Keratinocyte (primary cell): ENCODE measurements around the gene HMGCS2. TPM values are rescaled to one million over a fixed set of nuclear protein-coding genes. Genes with fewer than 3 reads are reported as not detected.

Experiments
- DNase-seq: peaks from one replicate; pipeline ENCODE4 v3.0.0-alpha.2; 2011; ENCODE audit warnings: low read depth, missing footprints, low spot score
- FAIRE-seq: peaks from 2 replicates; lab custom pipeline; 2011; peaks lifted over from hg19 to GRCh38; lab: Jason Lieb, UNC
- H2AFZ ChIP-seq: 2 replicates; pipeline ENCODE4 v1.6.0; 2012; ENCODE audit warnings: low read length, control low read depth, inconsistent platforms; ENCODE audit not compliant: control insufficient read depth
- H3K27ac ChIP-seq: 2 replicates; pipeline ENCODE4 v1.5.1; 2011; ENCODE audit warnings: low read length; ENCODE audit not compliant: control insufficient read depth, insufficient read depth
- H3K27me3 ChIP-seq: 3 replicates; pipeline ENCODE4 v1.6.0; 2011; ENCODE audit warnings: low read length; ENCODE audit not compliant: control insufficient read depth, insufficient read depth; ENCODE audit errors: extremely low read depth
- H3K36me3 ChIP-seq, 2 experiments: 2 replicates in 1 of 2; 3 replicates in 1 of 2; pipeline ENCODE4 v1.5.1; 2011; ENCODE audit warnings: low read length in 2 of 2, mild to moderate bottlenecking in 1 of 2; ENCODE audit not compliant: control insufficient read depth in 2 of 2, insufficient read depth in 2 of 2; ENCODE audit errors: extremely low read depth in 1 of 2
- H3K4me1 ChIP-seq: 3 replicates; pipeline ENCODE4 v1.5.1; 2011; ENCODE audit warnings: low read length; ENCODE audit not compliant: control insufficient read depth, insufficient read depth; ENCODE audit errors: extremely low read depth
- H3K4me2 ChIP-seq: 3 replicates; pipeline ENCODE4 v1.6.0; 2011; ENCODE audit warnings: low read depth, low read length; ENCODE audit not compliant: control insufficient read depth, insufficient read depth; ENCODE audit errors: extremely low read depth
- H3K4me3 ChIP-seq, 3 experiments: fragments of 200-600 bp in 1 of 3; sonication (generic) in 1 of 3; 2 replicates in 2 of 3; 3 replicates in 1 of 3; pipeline ENCODE4 v1.5.1; 2011 to 2016; ENCODE audit warnings: low read length in 3 of 3, mild to moderate bottlenecking in 3 of 3, control low read depth in 2 of 3, inconsistent platforms in 1 of 3, low read depth in 1 of 3, mixed read lengths in 1 of 3, mixed run types in 1 of 3, moderate library complexity in 1 of 3; ENCODE audit not compliant: control insufficient read depth in 2 of 3, insufficient read depth in 2 of 3; ENCODE audit errors: extremely low read depth in 1 of 3
- H3K79me2 ChIP-seq: 2 replicates; pipeline ENCODE4 v1.6.0; 2012; ENCODE audit warnings: low read length; ENCODE audit not compliant: control insufficient read depth, insufficient read depth
- H3K9ac ChIP-seq: 3 replicates; pipeline ENCODE4 v1.6.0; 2011; ENCODE audit warnings: low read length; ENCODE audit not compliant: control insufficient read depth, insufficient read depth; ENCODE audit errors: extremely low read depth
- H3K9me1 ChIP-seq: 3 replicates; pipeline ENCODE4 v1.6.0; 2011; ENCODE audit warnings: low read length; ENCODE audit not compliant: control insufficient read depth, insufficient read depth; ENCODE audit errors: extremely low read depth
- H3K9me3 ChIP-seq: 2 replicates; pipeline ENCODE4 v1.5.1; 2012; ENCODE audit warnings: low read depth, low read length; ENCODE audit not compliant: control insufficient read depth
- H4K20me1 ChIP-seq: 3 replicates; pipeline ENCODE4 v1.6.0; 2011; ENCODE audit warnings: low read length; ENCODE audit not compliant: control insufficient read depth, insufficient read depth; ENCODE audit errors: extremely low read depth
- CTCF ChIP-seq, 3 experiments: IDR thresholded peaks in 1 of 3; conservative IDR thresholded peaks in 1 of 3; optimal IDR thresholded peaks in 1 of 3; 2 replicates in 2 of 3; 3 replicates in 1 of 3; pipeline versions ENCODE3 to v1.5.1; 2011; ENCODE audit warnings: low read length in 3 of 3, mild to moderate bottlenecking in 3 of 3, moderate library complexity in 2 of 3, control low read depth in 1 of 3, inconsistent platforms in 1 of 3; ENCODE audit not compliant: insufficient read depth in 2 of 3; ENCODE audit errors: extremely low read depth in 1 of 3
- EZH2 ChIP-seq: IDR thresholded peaks from one replicate; pipeline ENCODE4 v1.6.1; 2012; ENCODE audit warnings: inconsistent platforms, mild to moderate bottlenecking, low read length, moderate library complexity
- dilution Hi-C: fragments of 300-500 bp; cut with MboI; formaldehyde crosslinking; loops from one replicate; pipeline ENCODE4 v1.7.0; 2020; ENCODE audit warnings: low sequenced_read_pairs; ENCODE audit not compliant: extremely low pct_ligation_motif_present
- polyA plus RNA-seq, 5 experiments: library from polyadenylated mRNA; depleted of rRNA in 3 of 5; stranded (reverse) in 3 of 5; stranded (forward) in 1 of 5; unstranded in 1 of 5; fragments of >200 nt; gene quantifications; 1 replicate in 1 of 5; 2 replicates in 3 of 5; 3 replicates in 1 of 5; pipeline versions ENCODE4 v1.2.1 to v1.2.3, GENCODE V29; 2011 to 2012; ENCODE audit warnings: missing spikeins in 2 of 5, low read depth in 1 of 5, low replicate concordance in 1 of 5

HMGCS2 gene
- polyA plus RNA-seq, 1 donor (not counting 4 experiments of a cell fraction or from before 2014, with no cell fraction given), result not detected

GRCh38 chr1:119747451-119747850 is 21.3 kb downstream of the HMGCS2 start:
- H3K79me2 ChIP-seq, result no peaks in the 10 kb centered on the region
- H3K27ac ChIP-seq, result no peak overlapping the region
- H3K27me3 ChIP-seq, result peaks cover 4% of the 10 kb centered on the region
- H3K4me2 ChIP-seq, result peak overlapping the region; percentile 24
- TF ChIP-seq EZH2 (no peak), CTCF (optimal IDR thresholded peaks at IDR 0.05 in 1 of 3, IDR thresholded peaks at IDR 0.05 in 1 of 3, conservative IDR thresholded peaks at IDR 0.05 in 1 of 3; ENCODE audit: extremely low read depth in 1 of 3, insufficient read depth in 2 of 3, low read length in 3 of 3) (no peak)
- no peaks in the 10 kb centered on the region for H4K20me1 ChIP-seq
- H3K9ac ChIP-seq, result no peak overlapping the region
- peaks cover 14% of the 10 kb centered on the region for H3K4me1 ChIP-seq
- no peaks in the 10 kb centered on the region for H3K9me1 ChIP-seq
- no peak overlapping the region for H2AFZ ChIP-seq
- no peak overlapping the region for H3K4me3 ChIP-seq
- no peaks in the 10 kb centered on the region for H3K9me3 ChIP-seq
- peaks cover 0 to 5% of the 10 kb centered on the region in 2 experiments for H3K36me3 ChIP-seq
- FAIRE-seq, result peak; percentile 91
- no peak for DNase-seq
- dilution Hi-C loops, result no loop called here

GRCh38 chr1:119745034-119745433 is 23.7 kb downstream of the HMGCS2 start:
- peaks cover 14% of the 10 kb centered on the region for H3K4me1 ChIP-seq
- peaks cover 0 to 16% of the 10 kb centered on the region in 2 experiments for H3K36me3 ChIP-seq
- H3K27me3 ChIP-seq, result no peaks in the 10 kb centered on the region
- H3K9me3 ChIP-seq, result no peaks in the 10 kb centered on the region
- H3K27ac ChIP-seq, result no peak overlapping the region
- H2AFZ ChIP-seq, result no peak overlapping the region
- no peaks in the 10 kb centered on the region for H4K20me1 ChIP-seq
- H3K4me3 ChIP-seq, result no peak overlapping the region
- no peak overlapping the region for H3K4me2 ChIP-seq
- H3K9me1 ChIP-seq, result no peaks in the 10 kb centered on the region
- no peak for TF ChIP-seq EZH2
- TF ChIP-seq CTCF (optimal IDR thresholded peaks at IDR 0.05 in 1 of 3, IDR thresholded peaks at IDR 0.05 in 1 of 3, conservative IDR thresholded peaks at IDR 0.05 in 1 of 3; ENCODE audit: extremely low read depth in 1 of 3, insufficient read depth in 2 of 3, low read length in 3 of 3), result no peak
- H3K79me2 ChIP-seq, result no peaks in the 10 kb centered on the region
- H3K9ac ChIP-seq, result no peak overlapping the region
- no peak for DNase-seq
- FAIRE-seq, result no peak
- dilution Hi-C loops, result no loop called here
